Keratinocyte (primary cell): ENCODE results near the gene MYL12B. TPM values are rescaled to one million over a fixed set of nuclear protein-coding genes. Genes with fewer than 3 reads are reported as not detected.

ENCODE experiments used
- DNase-seq: peaks from one replicate; pipeline ENCODE4 v3.0.0-alpha.2; 2011; ENCODE audit warnings: low read depth, missing footprints, low spot score
- FAIRE-seq: peaks from 2 replicates; lab custom pipeline; 2011; peaks lifted over from hg19 to GRCh38; lab: Jason Lieb, UNC
- H2AFZ ChIP-seq: 2 replicates; pipeline ENCODE4 v1.6.0; 2012; ENCODE audit warnings: low read length, control low read depth, inconsistent platforms; ENCODE audit not compliant: control insufficient read depth
- H3K27ac ChIP-seq: 2 replicates; pipeline ENCODE4 v1.5.1; 2011; ENCODE audit warnings: low read length; ENCODE audit not compliant: control insufficient read depth, insufficient read depth
- H3K27me3 ChIP-seq: 3 replicates; pipeline ENCODE4 v1.6.0; 2011; ENCODE audit warnings: low read length; ENCODE audit not compliant: control insufficient read depth, insufficient read depth; ENCODE audit errors: extremely low read depth
- H3K36me3 ChIP-seq, 2 experiments: 2 replicates in 1 of 2; 3 replicates in 1 of 2; pipeline ENCODE4 v1.5.1; 2011; ENCODE audit warnings: low read length in 2 of 2, mild to moderate bottlenecking in 1 of 2; ENCODE audit not compliant: control insufficient read depth in 2 of 2, insufficient read depth in 2 of 2; ENCODE audit errors: extremely low read depth in 1 of 2
- H3K4me1 ChIP-seq: 3 replicates; pipeline ENCODE4 v1.5.1; 2011; ENCODE audit warnings: low read length; ENCODE audit not compliant: control insufficient read depth, insufficient read depth; ENCODE audit errors: extremely low read depth
- H3K4me2 ChIP-seq: 3 replicates; pipeline ENCODE4 v1.6.0; 2011; ENCODE audit warnings: low read depth, low read length; ENCODE audit not compliant: control insufficient read depth, insufficient read depth; ENCODE audit errors: extremely low read depth
- H3K4me3 ChIP-seq, 3 experiments: fragments of 200-600 bp in 1 of 3; sonication (generic) in 1 of 3; 2 replicates in 2 of 3; 3 replicates in 1 of 3; pipeline ENCODE4 v1.5.1; 2011 to 2016; ENCODE audit warnings: low read length in 3 of 3, mild to moderate bottlenecking in 3 of 3, control low read depth in 2 of 3, inconsistent platforms in 1 of 3, low read depth in 1 of 3, mixed read lengths in 1 of 3, mixed run types in 1 of 3, moderate library complexity in 1 of 3; ENCODE audit not compliant: control insufficient read depth in 2 of 3, insufficient read depth in 2 of 3; ENCODE audit errors: extremely low read depth in 1 of 3
- H3K79me2 ChIP-seq: 2 replicates; pipeline ENCODE4 v1.6.0; 2012; ENCODE audit warnings: low read length; ENCODE audit not compliant: control insufficient read depth, insufficient read depth
- H3K9ac ChIP-seq: 3 replicates; pipeline ENCODE4 v1.6.0; 2011; ENCODE audit warnings: low read length; ENCODE audit not compliant: control insufficient read depth, insufficient read depth; ENCODE audit errors: extremely low read depth
- H3K9me1 ChIP-seq: 3 replicates; pipeline ENCODE4 v1.6.0; 2011; ENCODE audit warnings: low read length; ENCODE audit not compliant: control insufficient read depth, insufficient read depth; ENCODE audit errors: extremely low read depth
- H3K9me3 ChIP-seq: 2 replicates; pipeline ENCODE4 v1.5.1; 2012; ENCODE audit warnings: low read depth, low read length; ENCODE audit not compliant: control insufficient read depth
- H4K20me1 ChIP-seq: 3 replicates; pipeline ENCODE4 v1.6.0; 2011; ENCODE audit warnings: low read length; ENCODE audit not compliant: control insufficient read depth, insufficient read depth; ENCODE audit errors: extremely low read depth
- CTCF ChIP-seq, 3 experiments: IDR thresholded peaks in 1 of 3; conservative IDR thresholded peaks in 1 of 3; optimal IDR thresholded peaks in 1 of 3; 2 replicates in 2 of 3; 3 replicates in 1 of 3; pipeline versions ENCODE3 to v1.5.1; 2011; ENCODE audit warnings: low read length in 3 of 3, mild to moderate bottlenecking in 3 of 3, moderate library complexity in 2 of 3, control low read depth in 1 of 3, inconsistent platforms in 1 of 3; ENCODE audit not compliant: insufficient read depth in 2 of 3; ENCODE audit errors: extremely low read depth in 1 of 3
- EZH2 ChIP-seq: IDR thresholded peaks from one replicate; pipeline ENCODE4 v1.6.1; 2012; ENCODE audit warnings: inconsistent platforms, mild to moderate bottlenecking, low read length, moderate library complexity
- dilution Hi-C: fragments of 300-500 bp; cut with MboI; formaldehyde crosslinking; loops from one replicate; pipeline ENCODE4 v1.7.0; 2020; ENCODE audit warnings: low sequenced_read_pairs; ENCODE audit not compliant: extremely low pct_ligation_motif_present
- polyA plus RNA-seq, 5 experiments: library from polyadenylated mRNA; depleted of rRNA in 3 of 5; stranded (reverse) in 3 of 5; stranded (forward) in 1 of 5; unstranded in 1 of 5; fragments of >200 nt; gene quantifications; 1 replicate in 1 of 5; 2 replicates in 3 of 5; 3 replicates in 1 of 5; pipeline versions ENCODE4 v1.2.1 to v1.2.3, GENCODE V29; 2011 to 2012; ENCODE audit warnings: missing spikeins in 2 of 5, low read depth in 1 of 5, low replicate concordance in 1 of 5

The MYL12B gene
- polyA plus RNA-seq, 1 donor (not counting 4 experiments of a cell fraction or from before 2014, with no cell fraction given) = 1,224 TPM

- H3K36me3 ChIP-seq = no peaks in the 10 kb centered on the region
Observed at GRCh38 chr18:3226048-3226447, 35.9 kb upstream of the MYL12B start.

GRCh38 chr18:3230401-3231334 lies 31.3 kb upstream of the MYL12B start:
- Histone ChIP-seq H3K27me3 (no peaks in the 10 kb centered on the region), H3K9me1 (no peaks in the 10 kb centered on the region), H3K4me2 (no peak overlapping the region), H3K4me3 (no peak overlapping the region), H3K79me2 (no peaks in the 10 kb centered on the region), H2AFZ (no peak overlapping the region), H3K4me1 (no peaks in the 10 kb centered on the region), H4K20me1 (no peaks in the 10 kb centered on the region), H3K9me3 (no peaks in the 10 kb centered on the region), H3K27ac (no peak overlapping the region), H3K36me3 (no peaks in the 10 kb centered on the region), H3K9ac (no peak overlapping the region)
- DNase-seq (no peak), FAIRE-seq (no peak)
- TF ChIP-seq EZH2 (no peak), CTCF (optimal IDR thresholded peaks at IDR 0.05 in 1 of 3, IDR thresholded peaks at IDR 0.05 in 1 of 3, conservative IDR thresholded peaks at IDR 0.05 in 1 of 3; ENCODE audit: extremely low read depth in 1 of 3, insufficient read depth in 2 of 3, low read length in 3 of 3) (no peak)
- dilution Hi-C loops = no loop called here

More at GRCh38 chr18:3226048-3226447, 35.9 kb upstream of the MYL12B start:
- dilution Hi-C loops = no loop called here
- no peak overlapping the region for H3K4me2 ChIP-seq
- no peaks in the 10 kb centered on the region for H3K27me3 ChIP-seq
- H3K9me1 ChIP-seq = no peaks in the 10 kb centered on the region
- no peaks in the 10 kb centered on the region for H3K4me1 ChIP-seq
- no peaks in the 10 kb centered on the region for H3K9me3 ChIP-seq
- TF ChIP-seq CTCF (optimal IDR thresholded peaks at IDR 0.05 in 1 of 3, IDR thresholded peaks at IDR 0.05 in 1 of 3, conservative IDR thresholded peaks at IDR 0.05 in 1 of 3; ENCODE audit: extremely low read depth in 1 of 3, insufficient read depth in 2 of 3, low read length in 3 of 3) = no peak
- TF ChIP-seq EZH2 = no peak
- no peaks in the 10 kb centered on the region for H4K20me1 ChIP-seq
- no peak overlapping the region for H2AFZ ChIP-seq
- no peaks in the 10 kb centered on the region for H3K79me2 ChIP-seq
- no peak overlapping the region for H3K27ac ChIP-seq
- H3K9ac ChIP-seq = no peak overlapping the region
- no peak overlapping the region for H3K4me3 ChIP-seq
- FAIRE-seq (no peak), DNase-seq (no peak)
